ENCODE measurements around the gene PLEKHJ1.

DNA sequence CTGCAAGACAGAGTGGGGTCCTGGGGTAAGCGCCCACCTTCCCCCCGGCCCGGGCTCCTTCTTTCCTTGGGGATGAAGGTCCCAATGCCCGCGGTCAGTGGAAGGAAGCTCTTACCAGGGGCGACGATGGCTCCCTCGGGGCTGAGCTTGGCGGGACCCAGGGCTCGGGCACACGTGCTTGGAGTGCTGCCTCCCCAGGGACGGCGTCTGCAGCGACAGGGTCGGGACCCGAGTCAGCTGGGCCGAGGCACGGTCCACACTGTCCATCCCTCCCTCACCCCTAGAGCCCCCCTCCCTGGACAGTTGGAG lies 16.6 kb upstream of the PLEKHJ1 start:
- TF ChIP-seq TAF1 (IDR thresholded peaks at IDR 0.05; ENCODE audit: borderline replicate concordance, low read depth, low read length) (no peak), POLR2AphosphoS5 (IDR thresholded peaks at IDR 0.05; ENCODE audit: low read depth, low read length) (no peak), EZH2phosphoT487 (IDR thresholded peaks at IDR 0.05; ENCODE audit: borderline replicate concordance, low read depth) (no peak), NFIC (IDR thresholded peaks at IDR 0.05; ENCODE audit: borderline replicate concordance) (no peak), CHD2 (IDR thresholded peaks at IDR 0.05; ENCODE audit: low read length, partially characterized antibody) (no peak), GABPA (IDR thresholded peaks at IDR 0.05; ENCODE audit: low read depth) (no peak), EP300 (IDR thresholded peaks at IDR 0.05; ENCODE audit: borderline replicate concordance in 1 of 2, low read depth in 1 of 2, low read length in 1 of 2) (no peak), RFX5 (IDR thresholded peaks at IDR 0.05; ENCODE audit: low read length) (no peak)
- TF ChIP-seq, protein P1, sequence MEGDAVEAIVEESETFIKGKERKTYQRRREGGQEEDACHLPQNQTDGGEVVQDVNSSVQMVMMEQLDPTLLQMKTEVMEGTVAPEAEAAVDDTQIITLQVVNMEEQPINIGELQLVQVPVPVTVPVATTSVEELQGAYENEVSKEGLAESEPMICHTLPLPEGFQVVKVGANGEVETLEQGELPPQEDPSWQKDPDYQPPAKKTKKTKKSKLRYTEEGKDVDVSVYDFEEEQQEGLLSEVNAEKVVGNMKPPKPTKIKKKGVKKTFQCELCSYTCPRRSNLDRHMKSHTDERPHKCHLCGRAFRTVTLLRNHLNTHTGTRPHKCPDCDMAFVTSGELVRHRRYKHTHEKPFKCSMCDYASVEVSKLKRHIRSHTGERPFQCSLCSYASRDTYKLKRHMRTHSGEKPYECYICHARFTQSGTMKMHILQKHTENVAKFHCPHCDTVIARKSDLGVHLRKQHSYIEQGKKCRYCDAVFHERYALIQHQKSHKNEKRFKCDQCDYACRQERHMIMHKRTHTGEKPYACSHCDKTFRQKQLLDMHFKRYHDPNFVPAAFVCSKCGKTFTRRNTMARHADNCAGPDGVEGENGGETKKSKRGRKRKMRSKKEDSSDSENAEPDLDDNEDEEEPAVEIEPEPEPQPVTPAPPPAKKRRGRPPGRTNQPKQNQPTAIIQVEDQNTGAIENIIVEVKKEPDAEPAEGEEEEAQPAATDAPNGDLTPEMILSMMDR (IDR thresholded peaks at IDR 0.05) = no peak
- TF ChIP-seq, protein P2, sequence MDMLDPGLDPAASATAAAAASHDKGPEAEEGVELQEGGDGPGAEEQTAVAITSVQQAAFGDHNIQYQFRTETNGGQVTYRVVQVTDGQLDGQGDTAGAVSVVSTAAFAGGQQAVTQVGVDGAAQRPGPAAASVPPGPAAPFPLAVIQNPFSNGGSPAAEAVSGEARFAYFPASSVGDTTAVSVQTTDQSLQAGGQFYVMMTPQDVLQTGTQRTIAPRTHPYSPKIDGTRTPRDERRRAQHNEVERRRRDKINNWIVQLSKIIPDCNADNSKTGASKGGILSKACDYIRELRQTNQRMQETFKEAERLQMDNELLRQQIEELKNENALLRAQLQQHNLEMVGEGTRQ (IDR thresholded peaks at IDR 0.05; ENCODE audit: borderline replicate concordance, low read depth, low read length) = no peak
- TF ChIP-seq, protein P3, sequence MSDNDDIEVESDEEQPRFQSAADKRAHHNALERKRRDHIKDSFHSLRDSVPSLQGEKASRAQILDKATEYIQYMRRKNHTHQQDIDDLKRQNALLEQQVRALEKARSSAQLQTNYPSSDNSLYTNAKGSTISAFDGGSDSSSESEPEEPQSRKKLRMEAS (IDR thresholded peaks at IDR 0.05; ENCODE audit: low read depth) = no peak
- TF ChIP-seq, protein P4, sequence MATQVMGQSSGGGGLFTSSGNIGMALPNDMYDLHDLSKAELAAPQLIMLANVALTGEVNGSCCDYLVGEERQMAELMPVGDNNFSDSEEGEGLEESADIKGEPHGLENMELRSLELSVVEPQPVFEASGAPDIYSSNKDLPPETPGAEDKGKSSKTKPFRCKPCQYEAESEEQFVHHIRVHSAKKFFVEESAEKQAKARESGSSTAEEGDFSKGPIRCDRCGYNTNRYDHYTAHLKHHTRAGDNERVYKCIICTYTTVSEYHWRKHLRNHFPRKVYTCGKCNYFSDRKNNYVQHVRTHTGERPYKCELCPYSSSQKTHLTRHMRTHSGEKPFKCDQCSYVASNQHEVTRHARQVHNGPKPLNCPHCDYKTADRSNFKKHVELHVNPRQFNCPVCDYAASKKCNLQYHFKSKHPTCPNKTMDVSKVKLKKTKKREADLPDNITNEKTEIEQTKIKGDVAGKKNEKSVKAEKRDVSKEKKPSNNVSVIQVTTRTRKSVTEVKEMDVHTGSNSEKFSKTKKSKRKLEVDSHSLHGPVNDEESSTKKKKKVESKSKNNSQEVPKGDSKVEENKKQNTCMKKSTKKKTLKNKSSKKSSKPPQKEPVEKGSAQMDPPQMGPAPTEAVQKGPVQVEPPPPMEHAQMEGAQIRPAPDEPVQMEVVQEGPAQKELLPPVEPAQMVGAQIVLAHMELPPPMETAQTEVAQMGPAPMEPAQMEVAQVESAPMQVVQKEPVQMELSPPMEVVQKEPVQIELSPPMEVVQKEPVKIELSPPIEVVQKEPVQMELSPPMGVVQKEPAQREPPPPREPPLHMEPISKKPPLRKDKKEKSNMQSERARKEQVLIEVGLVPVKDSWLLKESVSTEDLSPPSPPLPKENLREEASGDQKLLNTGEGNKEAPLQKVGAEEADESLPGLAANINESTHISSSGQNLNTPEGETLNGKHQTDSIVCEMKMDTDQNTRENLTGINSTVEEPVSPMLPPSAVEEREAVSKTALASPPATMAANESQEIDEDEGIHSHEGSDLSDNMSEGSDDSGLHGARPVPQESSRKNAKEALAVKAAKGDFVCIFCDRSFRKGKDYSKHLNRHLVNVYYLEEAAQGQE (IDR thresholded peaks at IDR 0.05; ENCODE audit: low read depth, low read length) = no peak
- TF ChIP-seq, protein P5, sequence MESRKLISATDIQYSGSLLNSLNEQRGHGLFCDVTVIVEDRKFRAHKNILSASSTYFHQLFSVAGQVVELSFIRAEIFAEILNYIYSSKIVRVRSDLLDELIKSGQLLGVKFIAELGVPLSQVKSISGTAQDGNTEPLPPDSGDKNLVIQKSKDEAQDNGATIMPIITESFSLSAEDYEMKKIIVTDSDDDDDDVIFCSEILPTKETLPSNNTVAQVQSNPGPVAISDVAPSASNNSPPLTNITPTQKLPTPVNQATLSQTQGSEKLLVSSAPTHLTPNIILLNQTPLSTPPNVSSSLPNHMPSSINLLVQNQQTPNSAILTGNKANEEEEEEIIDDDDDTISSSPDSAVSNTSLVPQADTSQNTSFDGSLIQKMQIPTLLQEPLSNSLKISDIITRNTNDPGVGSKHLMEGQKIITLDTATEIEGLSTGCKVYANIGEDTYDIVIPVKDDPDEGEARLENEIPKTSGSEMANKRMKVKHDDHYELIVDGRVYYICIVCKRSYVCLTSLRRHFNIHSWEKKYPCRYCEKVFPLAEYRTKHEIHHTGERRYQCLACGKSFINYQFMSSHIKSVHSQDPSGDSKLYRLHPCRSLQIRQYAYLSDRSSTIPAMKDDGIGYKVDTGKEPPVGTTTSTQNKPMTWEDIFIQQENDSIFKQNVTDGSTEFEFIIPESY (IDR thresholded peaks at IDR 0.05; ENCODE audit: borderline replicate concordance, low read depth) = no peak
